CD4-positive, alpha-beta T cell treated with Interleukin-2 at 100 ng/mL for 4 hours (primary cell): ENCODE measurements around the gene PCDH17.
A peak's percentile ranks its signal among the peaks of the same experiment; 100 is the strongest.

ENCODE experiments used
- DNase-seq: peaks from one replicate; pipeline ENCODE4 v3.0.0-alpha.2; 2020; ENCODE audit warnings: low spot score

The PCDH17 gene

DNA sequence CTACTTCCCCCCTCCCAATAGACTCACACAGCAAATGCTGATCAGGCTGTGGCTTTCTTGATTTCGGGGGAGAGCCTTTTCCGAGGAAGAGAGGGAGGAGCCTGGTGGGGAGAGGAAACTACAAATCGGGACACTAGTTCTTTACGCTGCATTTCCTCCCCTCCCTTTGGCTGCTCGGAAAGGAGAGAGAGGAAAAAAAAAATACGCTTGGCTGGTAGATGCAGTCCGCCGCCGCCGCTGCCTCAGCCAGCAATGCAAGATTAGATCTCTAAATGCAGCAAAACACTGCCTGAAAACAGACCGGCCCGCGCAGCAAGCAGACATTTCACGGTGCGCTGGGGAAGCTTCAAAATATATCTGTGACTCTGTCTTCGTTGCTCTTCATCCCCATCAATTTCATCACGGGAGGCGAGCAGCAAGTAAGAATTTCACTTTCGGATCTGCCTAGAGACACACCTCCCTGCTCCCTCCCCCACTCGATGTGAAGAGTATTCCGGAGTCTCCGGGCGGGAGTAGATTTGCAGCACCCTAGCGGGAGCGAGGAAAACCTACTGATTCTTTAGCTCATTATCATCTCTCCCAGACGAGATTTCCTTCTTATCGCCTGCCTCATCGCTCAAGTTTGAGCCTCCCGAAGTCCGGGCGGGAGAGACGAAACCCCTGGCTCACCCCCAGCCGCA is at the start of gene PCDH17:
TSS of gene PCDH17 (plus strand) at position 149 of the 680 bp plus-strand sequence. CDS start 803 bp downstream, outside the sequence.
- no peak for DNase-seq

GRCh38 chr13:57582032-57582431 is 49.5 kb upstream of the PCDH17 start:
- no peak for DNase-seq

GRCh38 chr13:57583529-57583928 is 48.0 kb upstream of the PCDH17 start:
- DNase-seq, result no peak

GRCh38 chr13:57588639-57589038 is 42.9 kb upstream of the PCDH17 start:
- DNase-seq, result no peak

- no peak for DNase-seq
Measured at GRCh38 chr13:57595775-57596174, 35.8 kb upstream of the PCDH17 start.

GRCh38 chr13:57601536-57601935 is 30.0 kb upstream of the PCDH17 start:
- DNase-seq, result no peak

- DNase-seq, result no peak
Measured at GRCh38 chr13:57604442-57604841, 27.1 kb upstream of the PCDH17 start.

DNA sequence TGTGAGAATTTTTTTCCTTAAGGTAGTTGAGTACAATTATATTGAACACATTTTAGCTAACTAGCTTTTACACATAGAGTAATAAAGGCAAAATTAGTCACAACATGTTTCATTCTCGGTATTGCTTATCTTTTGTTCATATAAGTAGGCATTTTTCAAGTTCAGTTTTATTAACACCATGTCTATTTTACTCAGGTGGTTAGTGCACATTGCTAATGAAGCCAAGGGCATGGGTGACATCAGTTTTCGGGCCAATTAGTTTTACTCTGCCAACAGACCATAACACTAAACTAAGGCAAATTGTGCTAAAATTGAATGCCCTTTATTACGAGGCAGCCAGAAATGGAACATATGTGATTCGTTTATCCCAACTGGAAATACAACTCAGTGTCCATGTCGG is 19.6 kb upstream of the PCDH17 start:
- no peak for DNase-seq

DNA sequence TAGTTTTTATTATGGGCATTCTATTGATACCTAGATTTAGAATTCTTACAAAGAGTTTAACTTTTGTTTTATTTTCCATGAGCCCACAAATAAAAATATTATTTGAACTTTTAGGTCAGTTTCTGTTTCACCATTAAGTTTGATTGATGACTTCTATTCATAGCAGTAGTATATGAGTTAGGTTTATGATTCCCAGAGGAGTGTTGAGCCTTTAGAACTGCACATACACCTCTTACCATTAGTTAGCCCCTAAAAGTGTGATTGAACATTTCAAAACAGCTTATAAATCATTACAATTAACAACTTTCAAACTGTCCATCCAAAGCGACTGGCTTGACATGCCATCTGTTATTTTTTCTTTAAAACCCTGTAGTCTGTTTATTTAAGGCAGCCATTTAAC is 19.0 kb upstream of the PCDH17 start:
- no peak for DNase-seq

- peak; percentile 17 for DNase-seq
Measured at GRCh38 chr13:57624565-57625435, 6.7 kb upstream of the PCDH17 start.

DNA sequence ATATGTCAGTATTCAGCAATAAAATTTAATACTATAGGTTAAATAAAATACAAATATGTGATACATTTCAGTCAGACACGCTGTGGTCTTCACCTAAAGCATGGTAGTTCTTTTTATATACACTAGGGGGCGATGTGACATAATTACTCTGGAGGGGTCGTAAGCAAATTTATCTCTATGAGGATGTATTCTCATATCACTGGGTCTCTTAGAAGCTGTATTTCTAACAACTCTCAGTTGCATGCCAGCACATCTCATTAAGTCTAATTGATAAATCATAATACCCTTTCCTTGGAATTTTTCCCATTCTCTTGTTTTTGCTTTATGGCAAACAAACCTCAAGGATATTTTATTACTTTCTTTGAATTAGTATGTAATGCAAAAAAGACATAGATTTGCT is 3.9 kb upstream of the PCDH17 start:
- DNase-seq, result peak; percentile 15

GRCh38 chr13:57629391-57629804 is 2.1 kb upstream of the PCDH17 start:
- DNase-seq, result no peak

DNA sequence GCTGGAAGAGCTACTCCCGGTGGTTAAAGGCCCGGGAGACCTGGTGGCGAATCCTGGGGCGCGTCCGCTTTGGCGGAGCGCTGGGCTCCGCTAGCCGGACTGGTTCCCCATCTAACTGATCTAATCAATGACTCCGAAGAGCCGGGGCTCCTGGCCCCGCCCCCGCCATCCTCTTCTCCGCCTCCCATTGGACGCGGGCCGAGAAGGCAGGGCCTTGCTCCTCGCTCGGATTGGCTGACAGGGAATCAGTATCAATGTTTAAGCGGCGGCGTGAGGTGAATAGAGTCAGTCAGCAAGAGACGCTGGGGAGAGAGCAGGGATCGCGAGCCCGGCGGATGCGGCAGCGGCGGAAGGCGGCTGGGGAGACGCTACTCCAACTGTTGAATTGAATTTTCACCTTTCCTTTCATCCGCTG is 1.7 kb upstream of the PCDH17 start:
- DNase-seq, result peak; percentile 30

GRCh38 chr13:57630661-57631595 is 616 bp upstream of the PCDH17 start:
- no peak for DNase-seq

DNA sequence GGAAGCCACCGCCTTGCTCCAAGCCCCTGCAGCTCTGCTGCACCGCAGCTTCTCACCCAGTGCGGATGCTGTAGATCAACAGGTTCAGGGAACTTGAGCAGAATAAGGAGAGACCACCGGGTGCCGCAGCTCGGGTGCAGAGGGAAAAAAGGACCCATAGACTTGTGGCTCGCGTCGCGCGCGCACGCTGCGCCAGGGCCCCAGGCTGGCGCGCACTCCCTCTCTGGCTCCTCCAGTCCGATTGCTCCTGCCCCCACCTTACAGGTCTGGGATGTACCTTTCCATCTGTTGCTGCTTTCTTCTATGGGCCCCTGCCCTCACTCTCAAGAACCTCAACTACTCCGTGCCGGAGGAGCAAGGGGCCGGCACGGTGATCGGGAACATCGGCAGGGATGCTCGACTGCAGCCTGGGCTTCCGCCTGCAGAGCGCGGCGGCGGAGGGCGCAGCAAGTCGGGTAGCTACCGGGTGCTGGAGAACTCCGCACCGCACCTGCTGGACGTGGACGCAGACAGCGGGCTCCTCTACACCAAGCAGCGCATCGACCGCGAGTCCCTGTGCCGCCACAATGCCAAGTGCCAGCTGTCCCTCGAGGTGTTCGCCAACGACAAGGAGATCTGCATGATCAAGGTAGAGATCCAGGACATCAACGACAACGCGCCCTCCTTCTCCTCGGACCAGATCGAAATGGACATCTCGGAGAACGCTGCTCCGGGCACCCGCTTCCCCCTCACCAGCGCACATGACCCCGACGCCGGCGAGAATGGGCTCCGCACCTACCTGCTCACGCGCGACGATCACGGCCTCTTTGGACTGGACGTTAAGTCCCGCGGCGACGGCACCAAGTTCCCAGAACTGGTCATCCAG is 964 bp downstream of the PCDH17 start:
- no peak for DNase-seq

DNA sequence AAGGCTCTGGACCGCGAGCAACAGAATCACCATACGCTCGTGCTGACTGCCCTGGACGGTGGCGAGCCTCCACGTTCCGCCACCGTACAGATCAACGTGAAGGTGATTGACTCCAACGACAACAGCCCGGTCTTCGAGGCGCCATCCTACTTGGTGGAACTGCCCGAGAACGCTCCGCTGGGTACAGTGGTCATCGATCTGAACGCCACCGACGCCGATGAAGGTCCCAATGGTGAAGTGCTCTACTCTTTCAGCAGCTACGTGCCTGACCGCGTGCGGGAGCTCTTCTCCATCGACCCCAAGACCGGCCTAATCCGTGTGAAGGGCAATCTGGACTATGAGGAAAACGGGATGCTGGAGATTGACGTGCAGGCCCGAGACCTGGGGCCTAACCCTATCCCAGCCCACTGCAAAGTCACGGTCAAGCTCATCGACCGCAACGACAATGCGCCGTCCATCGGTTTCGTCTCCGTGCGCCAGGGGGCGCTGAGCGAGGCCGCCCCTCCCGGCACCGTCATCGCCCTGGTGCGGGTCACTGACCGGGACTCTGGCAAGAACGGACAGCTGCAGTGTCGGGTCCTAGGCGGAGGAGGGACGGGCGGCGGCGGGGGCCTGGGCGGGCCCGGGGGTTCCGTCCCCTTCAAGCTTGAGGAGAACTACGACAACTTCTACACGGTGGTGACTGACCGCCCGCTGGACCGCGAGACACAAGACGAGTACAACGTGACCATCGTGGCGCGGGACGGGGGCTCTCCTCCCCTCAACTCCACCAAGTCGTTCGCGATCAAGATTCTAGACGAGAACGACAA is 1.8 kb downstream of the PCDH17 start:
- no peak for DNase-seq

GRCh38 chr13:57633950-57634838 is 2.6 kb downstream of the PCDH17 start:
- DNase-seq, result no peak

GRCh38 chr13:57634839-57635165 is 3.3 kb downstream of the PCDH17 start:
- DNase-seq, result no peak

DNA sequence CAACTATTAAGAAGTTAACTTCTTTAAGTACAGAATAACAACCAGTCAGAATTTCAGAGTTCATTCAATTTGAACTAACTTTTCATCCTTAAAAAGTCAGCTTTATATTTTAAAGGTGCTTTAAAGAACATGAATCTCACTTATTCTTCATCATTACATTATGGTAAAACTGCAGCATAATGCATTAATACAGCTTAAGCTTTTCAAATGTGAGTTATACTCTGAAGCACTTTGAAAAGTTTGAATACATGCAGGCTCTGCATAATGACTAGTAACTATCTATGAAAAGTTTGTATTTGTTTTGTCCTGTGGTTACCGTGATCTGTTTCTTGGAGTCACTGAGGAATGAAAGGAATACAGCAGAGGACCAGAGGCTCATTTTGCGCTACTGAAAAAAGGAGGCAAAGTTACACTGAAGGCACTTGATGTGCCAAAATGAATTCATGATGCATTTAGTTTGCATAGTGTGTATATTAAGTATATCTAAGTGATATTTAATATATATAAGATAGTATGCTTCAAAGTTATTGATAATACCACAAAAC is 4.1 kb downstream of the PCDH17 start:
- no peak for DNase-seq
